Fibroblast of gingiva (primary cell): ENCODE data around the gene ZNF319.
A peak's percentile ranks its signal among the peaks of the same experiment; 100 is the strongest.

Experiments used
- DNase-seq: peaks from one replicate; pipeline ENCODE4 v3.0.0-alpha.2; 2011; ENCODE audit warnings: low read depth

ZNF319 gene

DNA sequence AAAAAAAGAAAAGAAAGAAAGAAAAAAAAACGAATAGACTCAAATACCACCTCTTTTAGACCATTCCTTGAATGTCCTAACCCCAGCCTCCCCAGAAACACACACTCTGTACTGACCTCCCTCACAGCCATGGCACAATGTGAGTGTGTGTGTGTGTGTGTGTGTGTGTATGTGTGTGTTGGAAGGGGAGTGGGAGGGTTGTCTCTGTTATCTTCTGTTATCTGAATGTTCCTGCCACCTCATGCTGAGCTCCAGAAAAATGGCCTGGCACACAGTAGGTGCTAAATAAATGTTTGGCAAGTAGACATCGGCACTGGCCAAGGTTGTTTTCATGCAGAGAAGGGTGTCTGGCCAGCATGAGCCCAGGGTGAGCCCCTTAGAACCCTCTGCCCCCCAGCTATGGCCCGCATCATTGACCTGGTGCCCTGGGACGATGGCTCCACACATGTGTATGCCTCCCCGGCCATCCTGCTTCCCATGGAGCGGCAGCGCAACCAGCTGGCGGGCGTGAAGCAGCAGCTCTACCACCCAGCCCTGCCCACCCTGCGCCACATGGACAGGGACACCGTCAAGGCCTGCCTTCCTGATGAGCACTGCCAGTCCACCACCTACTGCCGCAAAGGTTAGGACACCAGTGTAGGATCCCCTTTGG lies 22.9 kb downstream of the ZNF319 start:
- no peak for DNase-seq

DNA sequence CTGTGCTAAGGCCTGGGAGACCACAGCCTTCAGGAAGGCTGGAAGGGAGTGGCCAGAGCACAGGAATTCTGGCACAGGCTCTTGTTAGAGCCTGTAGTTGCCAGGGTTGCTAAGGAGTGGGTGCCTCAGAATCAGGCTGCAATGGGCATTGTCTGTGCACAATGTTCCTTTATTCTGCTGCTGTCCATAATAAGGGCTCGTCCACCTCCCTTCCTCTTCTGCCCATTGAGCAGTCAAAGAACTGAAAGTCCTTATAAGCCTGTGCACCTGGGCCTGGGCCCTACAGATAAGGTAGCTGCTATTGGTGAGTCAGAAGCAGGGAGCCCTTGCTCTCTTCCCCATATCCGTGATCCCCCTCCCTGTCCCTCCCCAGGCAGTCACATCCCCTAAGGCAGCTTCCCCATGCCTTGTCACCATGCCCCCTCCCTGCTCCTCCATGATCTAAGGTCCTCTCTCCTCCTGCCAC lies 24.1 kb downstream of the ZNF319 start:
- DNase-seq = no peak

DNA sequence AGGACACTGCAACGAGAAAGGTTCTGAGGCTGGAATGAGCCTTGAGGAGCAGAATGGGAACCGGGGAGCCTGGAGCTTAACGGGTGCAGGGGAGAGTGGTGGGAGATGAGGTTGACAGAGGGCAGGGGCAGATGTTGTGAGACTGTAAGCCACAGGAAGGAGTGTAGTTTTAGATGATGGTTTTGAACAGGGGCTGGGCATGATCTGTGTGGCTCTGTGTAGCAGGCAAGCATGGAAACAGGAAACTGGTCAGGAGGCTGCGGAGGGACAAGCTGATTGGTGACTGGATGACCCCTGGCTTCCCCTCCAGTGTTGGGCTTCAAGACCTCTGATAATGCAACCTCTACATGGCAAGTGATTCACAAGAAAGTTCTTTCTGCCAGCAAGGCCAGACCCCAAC lies 28.2 kb downstream of the ZNF319 start:
- DNase-seq = no peak

- no peak for DNase-seq
These were observed 28.6 kb downstream of the ZNF319 start for GRCh38 chr16:57971848-57972247.

GRCh38 chr16:57970970-57971369 lies 29.5 kb downstream of the ZNF319 start, which contains the start of gene CNGB1:
TSS of gene CNGB1 (minus strand) at chr16:57971128. CDS start at chr16:57967286, 3,842 bp downstream.
- DNase-seq = no peak

DNA sequence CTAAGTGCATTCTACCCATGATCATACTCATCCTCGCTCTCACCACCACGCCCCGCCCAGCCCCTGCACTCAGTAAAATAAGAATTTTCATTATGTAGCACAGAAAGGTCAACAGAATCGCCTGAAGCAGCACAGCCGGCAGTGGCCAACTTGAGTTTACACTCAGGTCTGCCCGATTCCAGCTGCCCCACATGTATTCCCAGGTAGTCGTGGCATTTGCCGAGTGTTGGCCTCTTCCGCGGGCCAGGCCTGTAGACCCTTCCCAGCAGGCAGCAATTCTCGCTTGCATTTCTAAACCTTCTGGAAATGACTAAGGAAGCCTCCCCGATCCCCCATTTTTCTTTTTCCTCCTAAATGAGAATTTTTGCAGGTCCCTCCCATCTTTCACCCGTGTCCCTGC lies 30.2 kb downstream of the ZNF319 start:
- no peak for DNase-seq

- no peak for DNase-seq
These were observed 30.9 kb downstream of the ZNF319 start for GRCh38 chr16:57969451-57970123.

DNA sequence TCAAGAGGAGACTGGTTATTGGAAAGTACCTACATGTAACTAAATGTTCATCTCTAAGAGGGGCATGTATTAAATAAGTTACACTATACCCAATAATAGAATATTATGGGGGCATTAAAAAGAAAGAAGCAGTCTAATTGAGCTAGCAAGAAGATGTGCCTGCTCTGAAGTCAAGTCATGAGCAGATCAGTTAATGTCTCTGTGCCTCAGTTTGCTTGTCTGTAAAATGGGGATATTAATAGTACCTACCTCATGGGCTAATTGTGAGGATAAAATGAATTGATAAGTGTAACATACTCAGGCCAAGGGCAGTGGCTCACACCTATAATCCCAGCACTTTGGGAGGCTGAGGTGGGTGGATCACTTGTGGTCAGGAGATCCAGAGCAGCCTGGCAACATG lies 32.6 kb downstream of the ZNF319 start:
- DNase-seq = no peak

DNA sequence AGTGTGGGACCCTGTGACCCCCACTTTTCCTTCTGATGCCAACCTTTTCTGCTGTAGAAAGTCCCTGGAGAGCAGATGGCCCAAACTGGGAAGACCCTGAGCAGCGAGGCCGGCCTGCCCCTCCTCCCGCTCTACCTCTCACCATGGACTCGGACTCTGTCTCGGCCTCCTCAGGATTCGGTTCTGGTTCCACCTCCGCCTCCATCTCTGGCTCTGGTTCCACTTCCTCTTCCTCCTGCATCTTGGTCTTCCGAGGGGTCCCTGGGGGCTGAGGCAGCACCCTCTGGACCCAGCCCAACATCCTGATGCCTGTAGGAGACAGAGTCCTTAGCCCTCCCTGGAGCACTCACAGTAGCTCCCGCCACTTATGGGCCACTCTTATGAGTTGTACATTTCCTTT lies 33.5 kb downstream of the ZNF319 start:
- DNase-seq = no peak

DNA sequence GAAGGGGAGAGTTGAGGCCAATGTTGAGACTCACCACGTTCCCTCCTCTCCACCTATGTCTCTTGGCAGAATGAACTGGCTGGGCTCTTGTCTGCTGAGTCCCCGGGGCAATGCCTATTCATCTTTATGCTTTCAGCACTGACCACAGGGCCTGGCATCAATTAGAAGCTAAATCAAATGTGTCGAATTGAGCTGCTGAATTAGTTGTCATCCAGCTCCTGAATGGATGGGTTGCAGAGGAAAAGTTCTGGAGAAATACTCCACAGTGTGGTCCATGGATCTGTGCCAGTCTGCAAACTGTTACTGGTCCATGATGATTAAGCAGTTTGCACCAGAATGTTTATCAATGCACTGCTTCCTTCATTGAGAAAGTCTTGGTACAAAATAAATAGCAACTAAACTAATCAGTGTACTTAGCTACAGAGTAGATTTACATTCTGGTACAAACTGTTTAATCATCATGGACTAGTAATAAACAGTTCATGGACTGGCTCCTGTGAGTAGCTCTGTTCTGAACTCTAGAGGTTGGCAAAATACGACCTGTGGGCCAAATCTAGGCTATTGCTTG lies 34.2 kb downstream of the ZNF319 start:
- DNase-seq = peak; percentile 7

GRCh38 chr16:57964157-57964700 lies 36.2 kb downstream of the ZNF319 start:
- DNase-seq = no peak

- no peak for DNase-seq
These were observed 37.7 kb downstream of the ZNF319 start for GRCh38 chr16:57962756-57963155.

DNA sequence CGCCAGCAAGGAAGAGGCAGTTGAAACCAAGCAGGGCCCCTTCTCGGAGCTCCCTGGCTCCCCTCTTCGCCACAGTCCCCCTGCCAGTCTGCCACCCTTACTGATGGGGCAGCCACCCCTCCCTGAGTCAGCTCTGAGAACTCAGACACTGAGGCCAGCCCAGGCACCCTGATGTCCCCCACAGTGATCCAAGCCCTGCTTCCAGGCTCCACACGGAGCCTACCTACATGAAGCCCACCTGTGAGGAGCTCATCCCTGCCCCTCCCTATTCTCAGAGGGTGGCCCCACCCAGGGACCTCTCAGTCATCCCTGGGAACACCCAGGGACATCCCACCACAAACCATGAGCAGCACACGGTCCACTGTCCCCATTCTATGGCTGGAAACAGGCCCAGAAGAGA lies 38.4 kb downstream of the ZNF319 start:
- no peak for DNase-seq

DNA sequence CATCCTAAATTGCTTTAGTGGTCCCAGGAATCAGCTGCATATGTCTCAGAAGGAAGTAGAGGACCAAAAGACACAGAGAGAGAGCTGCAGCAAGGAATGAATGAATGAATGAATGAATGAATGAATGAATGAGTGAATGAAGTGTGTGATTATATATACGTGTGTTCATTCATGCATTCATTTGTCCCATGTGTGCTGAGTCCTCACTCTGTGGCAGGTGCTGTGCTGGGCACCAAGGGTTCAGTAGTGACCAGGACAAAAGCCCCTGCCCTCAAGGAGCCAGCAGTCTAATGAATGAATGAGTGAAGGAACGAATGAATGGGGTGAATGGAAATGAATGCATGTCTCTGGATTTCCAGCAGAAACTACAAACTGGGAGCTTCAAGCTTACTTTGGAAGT lies 38.9 kb downstream of the ZNF319 start:
- DNase-seq = no peak

DNA sequence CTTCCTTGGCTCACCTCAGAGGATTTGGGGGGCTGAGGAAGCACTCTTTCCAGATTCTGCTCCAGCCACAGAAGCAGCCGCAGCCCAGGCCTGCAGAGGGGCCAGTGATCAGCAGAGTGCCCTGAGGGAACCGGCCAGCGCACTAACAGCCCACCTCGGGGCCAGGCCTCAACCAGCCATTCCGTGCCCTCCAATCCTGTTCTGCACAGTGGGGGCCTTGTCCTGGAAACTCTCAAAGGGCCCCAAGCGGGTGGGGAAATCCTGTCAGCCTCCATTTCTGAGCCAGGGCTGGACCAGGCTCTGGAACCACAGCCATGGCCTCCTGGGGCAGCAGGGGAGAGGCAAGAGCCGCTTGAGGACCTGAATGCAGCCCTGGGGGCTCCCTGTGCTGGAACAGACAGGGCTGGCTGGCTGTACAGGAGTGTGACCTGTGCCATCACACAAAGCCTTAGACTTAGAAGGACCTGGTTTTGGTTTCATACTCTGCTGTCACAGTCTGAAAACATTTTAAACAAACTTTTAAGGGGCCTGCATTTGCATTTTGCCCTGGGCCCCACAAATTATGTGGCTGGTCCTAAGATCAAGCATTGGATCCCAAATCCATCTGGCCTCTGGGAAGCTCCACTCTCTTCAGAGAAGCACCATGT lies 39.5 kb downstream of the ZNF319 start:
- no peak for DNase-seq

GRCh38 chr16:57960310-57960709 lies 40.2 kb downstream of the ZNF319 start:
- DNase-seq = no peak

DNA sequence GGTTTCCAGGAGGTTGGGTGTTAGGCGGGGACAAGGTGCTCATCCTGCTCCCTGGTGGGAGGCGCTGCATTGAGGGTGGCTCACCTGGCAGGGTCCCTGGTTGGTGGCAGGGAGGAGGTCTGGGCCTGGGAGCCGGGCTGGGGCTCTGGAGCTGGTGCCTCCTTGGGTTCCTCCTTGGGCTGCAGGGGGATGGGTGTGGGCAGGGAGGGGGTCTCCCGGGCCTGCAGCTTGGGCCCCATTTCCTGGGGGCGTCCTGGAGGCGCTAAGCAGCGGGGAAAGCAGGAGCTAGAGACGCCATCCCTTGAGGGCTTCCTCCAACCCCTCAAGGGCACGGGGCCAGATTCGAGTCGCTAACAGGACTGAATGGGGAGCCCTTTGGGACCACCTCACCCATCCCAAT lies 40.7 kb downstream of the ZNF319 start:
- no peak for DNase-seq

DNA sequence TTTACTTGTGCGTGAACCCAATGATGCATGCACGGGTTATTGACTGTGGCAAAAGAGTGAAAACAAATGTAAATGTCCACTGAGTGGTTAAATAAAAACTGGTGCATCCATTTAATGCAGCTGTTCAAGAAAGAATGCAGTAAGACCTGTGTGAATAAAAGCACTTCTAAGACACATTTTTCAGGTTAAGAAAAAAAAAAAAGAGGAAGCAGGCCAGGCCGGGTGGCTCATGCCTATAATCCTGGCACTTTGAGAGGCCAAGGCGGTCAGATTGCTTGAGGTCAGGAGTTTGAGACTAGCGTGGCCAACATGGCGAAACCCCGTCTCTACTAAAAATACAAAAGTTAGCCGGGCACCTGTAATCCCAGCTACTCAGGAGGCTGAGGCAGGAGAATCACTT lies 41.4 kb downstream of the ZNF319 start:
- DNase-seq = no peak

GRCh38 chr16:57958544-57958943 lies 41.9 kb downstream of the ZNF319 start:
- DNase-seq = no peak

- no peak for DNase-seq
These were observed 42.6 kb downstream of the ZNF319 start for GRCh38 chr16:57957673-57958392.

DNA sequence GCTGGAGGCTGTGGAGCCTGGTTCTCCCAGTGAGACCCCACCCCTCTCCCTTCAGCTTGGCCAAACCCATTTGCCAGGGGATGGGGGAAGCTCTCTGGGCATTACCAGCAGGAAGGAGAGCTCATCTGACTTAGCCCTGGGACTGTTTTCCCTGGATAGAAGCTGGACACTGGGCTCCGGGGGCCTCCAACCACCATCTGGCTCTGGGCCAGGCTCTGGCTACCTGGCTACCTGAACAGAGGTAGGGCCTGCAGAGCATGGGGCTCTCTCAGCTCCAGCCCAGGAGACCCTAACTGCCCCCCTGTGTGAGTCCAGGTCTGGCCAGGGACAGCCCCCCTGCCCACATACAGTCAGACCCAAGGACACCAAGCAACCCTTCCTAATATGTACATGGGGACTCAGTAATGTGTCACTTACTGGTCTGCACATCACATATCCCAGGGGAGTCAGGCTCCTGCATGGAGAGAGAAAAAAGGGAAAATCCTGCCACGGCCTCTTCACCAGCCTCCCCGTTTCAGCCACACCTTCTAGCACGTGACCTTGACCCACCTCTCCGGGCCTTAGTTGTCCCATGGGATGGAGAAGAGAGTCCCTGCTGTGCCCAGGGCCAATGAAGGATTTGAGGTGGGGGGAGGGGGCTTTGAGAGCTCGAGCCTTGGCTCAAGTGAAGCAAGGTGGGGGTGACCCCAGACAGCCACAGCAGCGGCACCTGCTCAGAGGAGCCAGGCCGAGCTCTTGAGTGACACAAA lies 43.4 kb downstream of the ZNF319 start:
- DNase-seq = no peak
